IMR-90 (cell line): Measurements from ENCODE around the gene C11orf42.

Source experiments
- FOS ChIP-seq: fragments of 150-350 bp; IDR thresholded peaks from 2 replicates; pipeline ENCODE4 v1.6.1; 2016; ENCODE audit warnings: low read depth, low read length
- MXI1 ChIP-seq: IDR thresholded peaks from 2 replicates; pipeline ENCODE4 v1.6.1; 2012; ENCODE audit warnings: low read depth, mild to moderate bottlenecking, low read length, moderate library complexity, borderline replicate concordance
- POLR2A ChIP-seq: IDR thresholded peaks from 2 replicates; pipeline ENCODE4 v1.6.1; 2012; ENCODE audit warnings: mild to moderate bottlenecking, low read depth, low read length
- RAD21 ChIP-seq: IDR thresholded peaks from 2 replicates; pipeline ENCODE4 v1.6.1; 2012; ENCODE audit warnings: low read length, improper control_type of control experiment
- TF ChIP-seq, protein P1 (sequence below): conservative IDR thresholded peaks from 2 replicates; pipeline ENCODE4 v1.5.1; 2012; ENCODE audit warnings: mild to moderate bottlenecking, low read depth, low read length, improper control_type of control experiment

DNA sequence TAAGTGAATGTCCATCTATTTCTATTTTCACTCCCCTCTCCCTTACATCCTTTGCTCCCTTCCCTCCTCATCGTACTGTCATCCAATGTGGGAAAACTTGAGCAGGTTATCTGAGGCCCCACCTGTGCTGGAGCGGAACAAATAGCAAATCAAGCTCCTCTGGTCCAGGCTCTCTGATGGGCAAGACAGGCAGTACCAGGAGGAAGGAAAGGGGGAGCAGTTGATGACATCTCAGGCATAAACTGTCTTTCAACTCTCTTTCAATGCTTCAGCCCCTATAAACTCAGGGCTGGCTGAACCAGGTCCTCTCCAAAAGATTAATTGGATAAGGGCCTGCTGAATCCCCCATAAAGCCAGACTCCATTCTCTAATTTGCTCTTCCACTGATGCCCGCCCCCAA is 52.8 kb downstream of the C11orf42 start:
- TF ChIP-seq, protein P1, sequence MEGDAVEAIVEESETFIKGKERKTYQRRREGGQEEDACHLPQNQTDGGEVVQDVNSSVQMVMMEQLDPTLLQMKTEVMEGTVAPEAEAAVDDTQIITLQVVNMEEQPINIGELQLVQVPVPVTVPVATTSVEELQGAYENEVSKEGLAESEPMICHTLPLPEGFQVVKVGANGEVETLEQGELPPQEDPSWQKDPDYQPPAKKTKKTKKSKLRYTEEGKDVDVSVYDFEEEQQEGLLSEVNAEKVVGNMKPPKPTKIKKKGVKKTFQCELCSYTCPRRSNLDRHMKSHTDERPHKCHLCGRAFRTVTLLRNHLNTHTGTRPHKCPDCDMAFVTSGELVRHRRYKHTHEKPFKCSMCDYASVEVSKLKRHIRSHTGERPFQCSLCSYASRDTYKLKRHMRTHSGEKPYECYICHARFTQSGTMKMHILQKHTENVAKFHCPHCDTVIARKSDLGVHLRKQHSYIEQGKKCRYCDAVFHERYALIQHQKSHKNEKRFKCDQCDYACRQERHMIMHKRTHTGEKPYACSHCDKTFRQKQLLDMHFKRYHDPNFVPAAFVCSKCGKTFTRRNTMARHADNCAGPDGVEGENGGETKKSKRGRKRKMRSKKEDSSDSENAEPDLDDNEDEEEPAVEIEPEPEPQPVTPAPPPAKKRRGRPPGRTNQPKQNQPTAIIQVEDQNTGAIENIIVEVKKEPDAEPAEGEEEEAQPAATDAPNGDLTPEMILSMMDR: no peak
- TF ChIP-seq POLR2A (no peak), RAD21 (no peak), MXI1 (no peak), FOS (no peak)
